Body of pancreas (tissue), 4 donors: ENCODE results near the gene MT3. TPM values are rescaled to one million over a fixed set of nuclear protein-coding genes. Genes with fewer than 3 reads are reported as not detected.

Experiments
- ATAC-seq: fragments of 150-250 bp; one replicate; pipeline ENCODE4 v1.9.1; 2016
- DNase-seq, 4 donors: peaks; one replicate each; pipeline ENCODE4 v3.0.0-alpha.2; 2019
- H3K27ac ChIP-seq, 4 donors: fragments of 200-600 bp; sonication (generic); 1 replicate in 3 of 4; 2 replicates in 1 of 4; pipeline versions ENCODE4 v1.5.1 to v1.6.1; 2016 to 2019; ENCODE audit warnings: mild to moderate bottlenecking in 1 of 4, mixed read lengths in 1 of 4, moderate library complexity in 1 of 4
- H3K27me3 ChIP-seq, 2 donors: fragments of 200-600 bp; sonication (generic); one replicate each; pipeline ENCODE4 v1.6.0; 2016; ENCODE audit warnings: mild to moderate bottlenecking in 1 of 2
- H3K36me3 ChIP-seq, 2 donors: fragments of 200-600 bp; sonication (generic); replicated peaks in 1 of 2; 2 replicates each; pipeline ENCODE4 v1.5.1; 2016; ENCODE audit warnings: low read depth in 2 of 2; ENCODE audit not compliant: insufficient read depth in 1 of 2
- H3K4me1 ChIP-seq: fragments of 200-600 bp; sonication (generic); one replicate; pipeline ENCODE4 v1.6.0; 2016
- H3K4me3 ChIP-seq, 2 donors: fragments of 200-600 bp; sonication (generic); 1 replicate in 1 of 2; 2 replicates in 1 of 2; pipeline ENCODE4 v1.5.1; 2016 to 2019
- H3K9me3 ChIP-seq, 3 donors: fragments of 200-600 bp; sonication (generic); 1 replicate in 2 of 3; 2 replicates in 1 of 3; pipeline ENCODE4 v1.5.1; 2016
- CTCF ChIP-seq, 7 experiments: fragments of 450-650 bp in 4 of 7; fragments of 200-600 bp in 3 of 7; sonication (generic) in 3 of 7; IDR thresholded peaks; one replicate each; pipeline ENCODE4 v1.5.1; 2016 to 2019; ENCODE audit warnings: antibody characterized with exemption in 7 of 7
- POLR2A ChIP-seq, 3 donors: fragments of 450-650 bp; IDR thresholded peaks; one replicate each; pipeline ENCODE4 v1.6.1; 2016; ENCODE audit warnings: antibody characterized with exemption in 3 of 3, mild to moderate bottlenecking in 2 of 3
- WGBS, 2 donors: methylation state at CpG; one replicate each; pipeline ENCODE4 v1.1.5; 2017; 5-methylcytosine and 5-hydroxymethylcytosine counted together
- intact Hi-C: fragments of 100-400 bp; cut with DNase I; formaldehyde crosslinking; loops from one replicate; pipeline ENCODE4 v1.15.1; 2023
- total RNA-seq, 2 donors: library from RNA; depleted of rRNA; stranded (reverse); fragments of >200 nt; gene quantifications; one replicate each; pipeline ENCODE4 v1.1.0, GENCODE V29; 2016

Gene MT3
- total RNA-seq, 2 donors from 2014 or later, result not detected

DNA sequence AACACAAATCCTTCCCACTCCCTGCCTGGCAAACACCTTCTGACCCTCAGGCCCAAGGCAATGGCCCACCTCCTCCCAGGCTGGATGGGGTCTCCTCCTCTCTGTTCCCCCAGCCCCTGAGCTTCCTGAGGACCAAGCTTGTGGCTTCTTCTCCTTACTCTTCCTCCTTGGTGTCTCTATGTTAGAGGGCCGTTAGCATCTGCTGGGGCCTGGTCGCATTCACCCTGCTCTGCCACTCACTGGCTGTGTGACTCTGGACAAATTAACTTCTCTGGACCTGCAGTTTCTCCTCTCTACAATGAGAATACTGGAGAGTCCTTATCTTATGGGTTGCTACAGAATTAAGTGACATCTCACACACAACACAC, 18.3 kb downstream of the MT3 start:
- Histone ChIP-seq H3K27ac (peak overlapping the region; percentile 91 to 97 (median 92)), H3K4me3 (no peak overlapping the region), H3K4me1 (peaks cover 46% of the 10 kb centered on the region), H3K27me3 (no peaks in the 10 kb centered on the region), H3K9me3 (no peaks in the 10 kb centered on the region), H3K36me3 (no peaks in the 10 kb centered on the region)
- WGBS, 2 donors, result 72 to 76% methylated on average over 2 of the region's 2 CpGs
- intact Hi-C loops, result loop anchor here (10.0 kb wide), 1 partner anchor 87 kb away; no protein-coding TSS in a partner anchor
- ATAC-seq (no peak), DNase-seq (no peak)
- TF ChIP-seq CTCF (IDR thresholded peaks at IDR 0.05), result no peak
- TF ChIP-seq POLR2A (IDR thresholded peaks at IDR 0.05), result no peak

GRCh38 chr16:56608043-56608875, 18.9 kb downstream of the MT3 start, which contains the start of gene MT2A:
MT2A (plus strand) TSS chr16:56608584; CDS start chr16:56608656, 72 bp downstream.
- TF ChIP-seq CTCF (IDR thresholded peaks at IDR 0.05) (no peak), POLR2A (IDR thresholded peaks at IDR 0.05) (peak; percentile 85 to 94 (median 93))
- intact Hi-C loops, result loop anchor here (10.0 kb wide), 1 partner anchor 87 kb away; no protein-coding TSS in a partner anchor
- ATAC-seq (peak; percentile 91), DNase-seq (peak; percentile 95 to 98 (median 96))
- peak within 1 kb of the TSS; percentile 91 to 97 (median 92) for H3K27ac ChIP-seq
- no peaks in the 10 kb centered on the region for H3K36me3 ChIP-seq
- H3K4me1 ChIP-seq, result peaks cover 46% of the 10 kb centered on the region
- 3 to 6% methylated on average over 35 to 62 of the region's 62 CpGs for WGBS, 2 donors
- H3K9me3 ChIP-seq, result no peaks in the 10 kb centered on the region
- no peaks in the 10 kb centered on the region for H3K27me3 ChIP-seq
- peak within 1 kb of the TSS; percentile 10 to 46 for H3K4me3 ChIP-seq

DNA sequence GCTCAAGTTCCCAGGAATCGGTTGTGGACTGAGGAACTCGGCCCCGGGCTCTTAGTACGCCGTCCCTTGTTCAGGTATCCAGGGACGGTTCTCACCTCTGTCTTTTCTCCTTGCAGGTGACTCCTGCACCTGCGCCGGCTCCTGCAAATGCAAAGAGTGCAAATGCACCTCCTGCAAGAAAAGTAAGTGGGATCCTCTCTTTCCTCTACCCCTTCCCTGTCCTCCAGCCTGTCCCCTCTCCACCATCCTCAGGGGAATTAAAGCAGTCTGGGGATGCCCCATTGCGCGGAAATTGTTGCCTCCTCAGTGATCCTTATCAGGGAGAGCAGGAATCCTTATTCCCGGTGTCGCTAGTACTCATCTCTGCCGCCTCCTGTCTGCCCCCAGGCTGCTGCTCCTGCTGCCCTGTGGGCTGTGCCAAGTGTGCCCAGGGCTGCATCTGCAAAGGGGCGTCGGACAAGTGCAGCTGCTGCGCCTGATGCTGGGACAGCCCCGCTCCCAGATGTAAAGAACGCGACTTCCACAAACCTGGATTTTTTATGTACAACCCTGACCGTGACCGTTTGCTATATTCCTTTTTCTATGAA, 19.6 kb downstream of the MT3 start:
- H3K9me3 ChIP-seq, result no peaks in the 10 kb centered on the region
- H3K27me3 ChIP-seq, result no peaks in the 10 kb centered on the region
- no peaks in the 10 kb centered on the region for H3K36me3 ChIP-seq
- TF ChIP-seq POLR2A (IDR thresholded peaks at IDR 0.05) (no peak), CTCF (IDR thresholded peaks at IDR 0.05) (peak in 1 of 7 experiments; percentile 22)
- peaks cover 46% of the 10 kb centered on the region for H3K4me1 ChIP-seq
- peak overlapping the region; percentile 91 to 97 (median 92) for H3K27ac ChIP-seq
- intact Hi-C loops, result loop anchor here (10.0 kb wide), 1 partner anchor 86 kb away; no protein-coding TSS in a partner anchor
- no peak for ATAC-seq
- DNase-seq, result peak in 1 of 4 donors; percentile 40
- peak overlapping the region; percentile 10 to 46 for H3K4me3 ChIP-seq
- 0% methylated on average over 21 of the region's 21 CpGs for WGBS, 2 donors

GRCh38 chr16:56609463-56609921, 20.2 kb downstream of the MT3 start:
- ATAC-seq (peak; percentile 2), DNase-seq (peak; percentile 62 to 86 (median 72))
- TF ChIP-seq POLR2A (IDR thresholded peaks at IDR 0.05) (peak in 1 of 3 donors; percentile 15), CTCF (IDR thresholded peaks at IDR 0.05) (peak in 2 of 7 experiments; percentile 8 to 11)
- Histone ChIP-seq H3K36me3 (no peaks in the 10 kb centered on the region), H3K4me1 (peaks cover 46% of the 10 kb centered on the region), H3K27me3 (no peaks in the 10 kb centered on the region), H3K4me3 (peak overlapping the region; percentile 10 to 46), H3K9me3 (no peaks in the 10 kb centered on the region), H3K27ac (peak overlapping the region; percentile 91 to 97 (median 92))
- WGBS, 2 donors, result 0% methylated on average over 6 of the region's 6 CpGs
- intact Hi-C loops, result loop anchor here (10.0 kb wide), 1 partner anchor 85 kb away; no protein-coding TSS in a partner anchor
